ENCODE data around the gene TOPBP1. TPM values are rescaled to one million over a fixed set of nuclear protein-coding genes. Genes with fewer than 3 reads are reported as not detected.

The TOPBP1 gene
- total RNA-seq, 4 donors from 2014 or later, result 15.6 to 29.1 (median 17.5) TPM

GRCh38 chr3:133606902-133607301 lies 54.8 kb downstream of the TOPBP1 start:
- intact Hi-C loops (cut with DNase I), result no loop called here
- peaks cover 32 to 69% (median 41%) of the 10 kb centered on the region in 4 donors for H3K36me3 ChIP-seq
- H3K4me3 ChIP-seq, result no peak overlapping the region
- no peaks in the 10 kb centered on the region for H3K9me3 ChIP-seq
- DNase-seq (ENCODE audit: extremely low spot score), result no peak
- no peaks in the 10 kb centered on the region for H3K27me3 ChIP-seq
- TF ChIP-seq EP300 (IDR thresholded peaks at IDR 0.05), result no peak
- no peak for TF ChIP-seq CTCF (IDR thresholded peaks at IDR 0.05)
- no peak for TF ChIP-seq POLR2AphosphoS5 (IDR thresholded peaks at IDR 0.05)
- WGBS, result 96% methylated on average over 4 of the region's 4 CpGs
- H3K4me1 ChIP-seq, result no peaks in the 10 kb centered on the region
- H3K27ac ChIP-seq (replicated peaks in 1 of 4), result no peak overlapping the region

- H3K4me3 ChIP-seq, result no peak overlapping the region
- no peaks in the 10 kb centered on the region for H3K9me3 ChIP-seq
- no peak for DNase-seq (ENCODE audit: extremely low spot score)
- peaks cover 29 to 63% (median 39%) of the 10 kb centered on the region in 4 donors for H3K36me3 ChIP-seq
- intact Hi-C loops (cut with DNase I), result no loop called here
- no peak overlapping the region for H3K27ac ChIP-seq (replicated peaks in 1 of 4)
- no peaks in the 10 kb centered on the region for H3K27me3 ChIP-seq
- TF ChIP-seq EP300 (IDR thresholded peaks at IDR 0.05), result no peak
- TF ChIP-seq CTCF (IDR thresholded peaks at IDR 0.05), result no peak
- no peak for TF ChIP-seq POLR2AphosphoS5 (IDR thresholded peaks at IDR 0.05)
- no peak for TF ChIP-seq POLR2A (IDR thresholded peaks at IDR 0.05; ENCODE audit: low read depth)
- WGBS, result 97% methylated on average over 1 of the region's 1 CpG
- no peaks in the 10 kb centered on the region for H3K4me1 ChIP-seq
Measured at GRCh38 chr3:133606342-133606741, 55.4 kb downstream of the TOPBP1 start.

GRCh38 chr3:133600572-133601081 lies 61.1 kb downstream of the TOPBP1 start:
- H3K36me3 ChIP-seq, result peaks cover 0 to 29% (median 12%) of the 10 kb centered on the region in 4 donors
- no peak for DNase-seq (ENCODE audit: extremely low spot score)
- WGBS, result 98% methylated on average over 1 of the region's 1 CpG
- intact Hi-C loops (cut with DNase I), result no loop called here
- TF ChIP-seq CTCF (IDR thresholded peaks at IDR 0.05) (no peak), POLR2A (IDR thresholded peaks at IDR 0.05; ENCODE audit: low read depth) (no peak), EP300 (IDR thresholded peaks at IDR 0.05) (no peak), POLR2AphosphoS5 (IDR thresholded peaks at IDR 0.05) (no peak)
- H3K27me3 ChIP-seq, result no peaks in the 10 kb centered on the region
- H3K9me3 ChIP-seq, result no peaks in the 10 kb centered on the region
- H3K4me3 ChIP-seq, result no peak overlapping the region
- no peak overlapping the region for H3K27ac ChIP-seq (replicated peaks in 1 of 4)
- no peaks in the 10 kb centered on the region for H3K4me1 ChIP-seq

GRCh38 chr3:133599280-133599679 lies 62.5 kb downstream of the TOPBP1 start:
- no peak for TF ChIP-seq CTCF (IDR thresholded peaks at IDR 0.05)
- Histone ChIP-seq H3K4me1 (no peaks in the 10 kb centered on the region), H3K27ac (replicated peaks in 1 of 4) (no peak overlapping the region), H3K4me3 (no peak overlapping the region), H3K9me3 (no peaks in the 10 kb centered on the region), H3K36me3 (peaks cover 0 to 22% (median 10%) of the 10 kb centered on the region in 4 donors), H3K27me3 (no peaks in the 10 kb centered on the region)
- WGBS, result 84% methylated on average over 2 of the region's 2 CpGs
- intact Hi-C loops (cut with DNase I), result no loop called here
- DNase-seq (ENCODE audit: extremely low spot score), result no peak

- no peaks in the 10 kb centered on the region for H3K27me3 ChIP-seq
- no peak for TF ChIP-seq POLR2A (IDR thresholded peaks at IDR 0.05; ENCODE audit: low read depth)
- no peak for TF ChIP-seq EP300 (IDR thresholded peaks at IDR 0.05)
- TF ChIP-seq CTCF (IDR thresholded peaks at IDR 0.05), result no peak
- TF ChIP-seq POLR2AphosphoS5 (IDR thresholded peaks at IDR 0.05), result no peak
- no peaks in the 10 kb centered on the region for H3K9me3 ChIP-seq
- intact Hi-C loops (cut with DNase I), result no loop called here
- H3K36me3 ChIP-seq, result peaks cover 0 to 19% (median 10%) of the 10 kb centered on the region in 4 donors
- H3K4me3 ChIP-seq, result no peak overlapping the region
- WGBS, result 93% methylated on average over 3 of the region's 3 CpGs
- no peak for DNase-seq (ENCODE audit: extremely low spot score)
- no peak overlapping the region for H3K27ac ChIP-seq (replicated peaks in 1 of 4)
- H3K4me1 ChIP-seq, result no peaks in the 10 kb centered on the region
Measured at GRCh38 chr3:133598405-133598804, 63.3 kb downstream of the TOPBP1 start.

Measured in esophagus muscularis mucosa (tissue), 4 donors.